ENCODE measurements around the gene TDRD7. TPM values are rescaled to one million over a fixed set of nuclear protein-coding genes. Genes with fewer than 3 reads are reported as not detected.

The TDRD7 gene
- total RNA-seq, 1 experiment from 2014 or later = 3.6 TPM

- H3K36me3 ChIP-seq (ENCODE audit: insufficient read depth, low read length, poor library complexity, severe bottlenecking) = no peaks in the 10 kb centered on the region
- H3K4me1 ChIP-seq (ENCODE audit: insufficient read depth, low read length, poor library complexity, severe bottlenecking) = no peaks in the 10 kb centered on the region
- intact Hi-C loops (cut with micrococcal nuclease; ENCODE audit: unreplicated experiment) = no loop called here
- no peaks in the 10 kb centered on the region for H3K9me3 ChIP-seq (ENCODE audit: low read depth, low read length, poor library complexity, severe bottlenecking)
- ChIA-PET POLR2A (ENCODE audit: low non-redundant PET) (no interaction called here), CTCF (no interaction called here)
- H3K27ac ChIP-seq (ENCODE audit: low read depth, low read length, poor library complexity, severe bottlenecking) = no peak overlapping the region
- no peaks in the 10 kb centered on the region for H3K27me3 ChIP-seq (replicated peaks; ENCODE audit: insufficient read depth, low read depth, low read length, poor library complexity)
- TF ChIP-seq CTCF (conservative IDR thresholded peaks at IDR 0.05; ENCODE audit: low read depth, low read length) (no peak), EZH2 (IDR thresholded peaks at IDR 0.05; ENCODE audit: borderline replicate concordance, low read depth, low read length, poor library complexity, severe bottlenecking) (no peak)
- BruUV-seq (replicated peaks) = no TSS peak
- DNase-seq (ENCODE audit: low spot score) = no peak
- H3K4me3 ChIP-seq (ENCODE audit: low read depth, low read length, poor library complexity, severe bottlenecking) = no peak overlapping the region
These were observed 39.3 kb upstream of the TDRD7 start for GRCh38 chr9:97372580-97372979.

DNA sequence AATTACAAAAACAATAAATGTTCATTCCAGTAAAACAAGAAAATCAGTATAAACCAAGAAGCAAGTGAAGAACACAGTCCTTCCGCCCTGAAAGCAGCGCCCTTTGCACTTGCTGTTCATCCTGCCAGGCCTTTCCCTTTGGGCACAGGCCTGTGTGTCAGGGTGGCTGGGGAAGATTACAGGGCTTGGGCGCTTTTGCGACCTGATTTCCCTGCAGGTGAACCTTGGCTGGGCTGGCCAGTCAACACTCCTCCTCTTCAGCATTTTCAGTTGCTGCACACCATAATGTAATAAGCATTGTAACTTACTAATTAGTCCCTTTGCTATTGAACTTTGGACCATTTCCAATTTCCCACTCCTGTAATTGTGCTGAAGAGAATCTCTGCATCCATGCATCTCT, 38.6 kb upstream of the TDRD7 start:
- intact Hi-C loops (cut with micrococcal nuclease; ENCODE audit: unreplicated experiment) = no loop called here
- CTCF ChIA-PET = no interaction called here

DNA sequence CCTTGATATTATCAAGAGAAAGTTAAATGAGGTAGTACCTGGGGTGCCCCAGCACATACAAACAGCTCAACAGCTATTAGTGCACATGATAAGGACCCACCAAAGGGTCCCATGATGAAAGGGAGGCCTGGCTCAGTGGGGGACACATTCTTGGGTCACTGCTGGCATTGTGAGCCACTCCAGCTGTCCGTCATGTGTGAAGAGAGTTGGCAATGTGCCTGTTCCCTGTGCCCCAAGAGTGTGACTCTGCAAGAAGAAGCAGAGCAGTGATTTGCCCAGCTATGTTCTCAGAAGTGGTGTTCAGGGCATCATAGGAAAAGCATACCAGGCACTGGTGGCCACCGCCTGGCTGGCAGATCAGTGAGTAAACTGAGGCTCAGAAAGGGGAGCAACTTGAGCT, 37.1 kb upstream of the TDRD7 start:
- Histone ChIP-seq H3K27me3 (replicated peaks; ENCODE audit: insufficient read depth, low read depth, low read length, poor library complexity) (no peaks in the 10 kb centered on the region), H3K4me3 (ENCODE audit: low read depth, low read length, poor library complexity, severe bottlenecking) (no peak overlapping the region), H3K36me3 (ENCODE audit: insufficient read depth, low read length, poor library complexity, severe bottlenecking) (no peaks in the 10 kb centered on the region), H3K4me1 (ENCODE audit: insufficient read depth, low read length, poor library complexity, severe bottlenecking) (no peaks in the 10 kb centered on the region), H3K9me3 (ENCODE audit: low read depth, low read length, poor library complexity, severe bottlenecking) (no peaks in the 10 kb centered on the region), H3K27ac (ENCODE audit: low read depth, low read length, poor library complexity, severe bottlenecking) (no peak overlapping the region)
- no peak for TF ChIP-seq EZH2 (IDR thresholded peaks at IDR 0.05; ENCODE audit: borderline replicate concordance, low read depth, low read length, poor library complexity, severe bottlenecking)
- TF ChIP-seq CTCF (conservative IDR thresholded peaks at IDR 0.05; ENCODE audit: low read depth, low read length) = no peak
- DNase-seq (ENCODE audit: low spot score) = no peak
- CTCF ChIA-PET = no interaction called here
- intact Hi-C loops (cut with micrococcal nuclease; ENCODE audit: unreplicated experiment) = no loop called here
- POLR2A ChIA-PET (ENCODE audit: low non-redundant PET) = no interaction called here
- no TSS peak for BruUV-seq (replicated peaks)

More for the DNA sequence above, 38.6 kb upstream of the TDRD7 start:
- Histone ChIP-seq H3K9me3 (ENCODE audit: low read depth, low read length, poor library complexity, severe bottlenecking) (no peaks in the 10 kb centered on the region), H3K4me1 (ENCODE audit: insufficient read depth, low read length, poor library complexity, severe bottlenecking) (no peaks in the 10 kb centered on the region), H3K36me3 (ENCODE audit: insufficient read depth, low read length, poor library complexity, severe bottlenecking) (no peaks in the 10 kb centered on the region), H3K27ac (ENCODE audit: low read depth, low read length, poor library complexity, severe bottlenecking) (no peak overlapping the region), H3K4me3 (ENCODE audit: low read depth, low read length, poor library complexity, severe bottlenecking) (no peak overlapping the region), H3K27me3 (replicated peaks; ENCODE audit: insufficient read depth, low read depth, low read length, poor library complexity) (no peaks in the 10 kb centered on the region)
- no peak for DNase-seq (ENCODE audit: low spot score)
- POLR2A ChIA-PET (ENCODE audit: low non-redundant PET) = no interaction called here
- TF ChIP-seq CTCF (conservative IDR thresholded peaks at IDR 0.05; ENCODE audit: low read depth, low read length) = no peak
- no peak for TF ChIP-seq EZH2 (IDR thresholded peaks at IDR 0.05; ENCODE audit: borderline replicate concordance, low read depth, low read length, poor library complexity, severe bottlenecking)
- no TSS peak for BruUV-seq (replicated peaks)

Measured in A673 (cell line).